LNCaP clone FGC (cell line): ENCODE data around the gene FHIT.
"Not testable (repeated sequence)": the region's sequence is repeated elsewhere in the genome, so short reads cannot be mapped to it uniquely, and the experiment has no call there.

Experiments
- DNase-seq: peaks from one replicate; pipeline ENCODE4 v3.0.0-alpha.2; 2011; ENCODE audit warnings: low read depth
- H3K4me3 ChIP-seq: 2 replicates; pipeline ENCODE4 v1.5.1; 2011; ENCODE audit warnings: mild to moderate bottlenecking, low read depth, low read length, control low read depth
- TF ChIP-seq, protein P1 (sequence below): IDR thresholded peaks from 2 replicates; pipeline ENCODE4 v1.5.1; 2012; ENCODE audit warnings: mild to moderate bottlenecking; ENCODE audit not compliant: control insufficient read depth, insufficient read depth; ENCODE audit errors: extremely low read depth

The FHIT gene

GRCh38 chr3:60998858-60999257 is 252.4 kb downstream of the FHIT start:
- no peak overlapping the region for H3K4me3 ChIP-seq
- peak; percentile 77 for DNase-seq
- TF ChIP-seq, protein P1, sequence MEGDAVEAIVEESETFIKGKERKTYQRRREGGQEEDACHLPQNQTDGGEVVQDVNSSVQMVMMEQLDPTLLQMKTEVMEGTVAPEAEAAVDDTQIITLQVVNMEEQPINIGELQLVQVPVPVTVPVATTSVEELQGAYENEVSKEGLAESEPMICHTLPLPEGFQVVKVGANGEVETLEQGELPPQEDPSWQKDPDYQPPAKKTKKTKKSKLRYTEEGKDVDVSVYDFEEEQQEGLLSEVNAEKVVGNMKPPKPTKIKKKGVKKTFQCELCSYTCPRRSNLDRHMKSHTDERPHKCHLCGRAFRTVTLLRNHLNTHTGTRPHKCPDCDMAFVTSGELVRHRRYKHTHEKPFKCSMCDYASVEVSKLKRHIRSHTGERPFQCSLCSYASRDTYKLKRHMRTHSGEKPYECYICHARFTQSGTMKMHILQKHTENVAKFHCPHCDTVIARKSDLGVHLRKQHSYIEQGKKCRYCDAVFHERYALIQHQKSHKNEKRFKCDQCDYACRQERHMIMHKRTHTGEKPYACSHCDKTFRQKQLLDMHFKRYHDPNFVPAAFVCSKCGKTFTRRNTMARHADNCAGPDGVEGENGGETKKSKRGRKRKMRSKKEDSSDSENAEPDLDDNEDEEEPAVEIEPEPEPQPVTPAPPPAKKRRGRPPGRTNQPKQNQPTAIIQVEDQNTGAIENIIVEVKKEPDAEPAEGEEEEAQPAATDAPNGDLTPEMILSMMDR, result no peak

DNA sequence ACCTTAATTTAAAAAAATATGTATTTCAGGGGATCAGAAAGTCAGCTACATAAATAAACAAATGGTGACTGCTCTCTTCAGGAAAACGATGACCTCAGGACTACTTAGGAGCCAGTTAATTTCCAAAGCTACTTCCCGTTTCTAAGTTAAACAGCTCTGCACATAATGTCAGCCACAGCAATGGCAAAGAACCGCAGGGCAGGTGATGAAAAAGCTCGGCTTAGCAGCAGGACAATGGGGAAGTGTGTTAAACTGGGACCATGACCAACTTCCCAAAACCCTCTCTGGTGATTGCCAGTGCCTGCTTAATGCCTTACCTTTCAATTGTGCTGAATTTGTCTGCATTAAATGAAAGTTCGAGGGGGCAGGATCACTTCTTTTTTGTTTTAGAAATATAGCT is 258.9 kb downstream of the FHIT start:
- DNase-seq, result peak; percentile 33
- TF ChIP-seq, protein P1, result no peak
- no peak overlapping the region for H3K4me3 ChIP-seq

- no peak overlapping the region for H3K4me3 ChIP-seq
- TF ChIP-seq, protein P1, result no peak
- DNase-seq, result no peak
These were observed 260.9 kb downstream of the FHIT start for GRCh38 chr3:60990442-60990730.

DNA sequence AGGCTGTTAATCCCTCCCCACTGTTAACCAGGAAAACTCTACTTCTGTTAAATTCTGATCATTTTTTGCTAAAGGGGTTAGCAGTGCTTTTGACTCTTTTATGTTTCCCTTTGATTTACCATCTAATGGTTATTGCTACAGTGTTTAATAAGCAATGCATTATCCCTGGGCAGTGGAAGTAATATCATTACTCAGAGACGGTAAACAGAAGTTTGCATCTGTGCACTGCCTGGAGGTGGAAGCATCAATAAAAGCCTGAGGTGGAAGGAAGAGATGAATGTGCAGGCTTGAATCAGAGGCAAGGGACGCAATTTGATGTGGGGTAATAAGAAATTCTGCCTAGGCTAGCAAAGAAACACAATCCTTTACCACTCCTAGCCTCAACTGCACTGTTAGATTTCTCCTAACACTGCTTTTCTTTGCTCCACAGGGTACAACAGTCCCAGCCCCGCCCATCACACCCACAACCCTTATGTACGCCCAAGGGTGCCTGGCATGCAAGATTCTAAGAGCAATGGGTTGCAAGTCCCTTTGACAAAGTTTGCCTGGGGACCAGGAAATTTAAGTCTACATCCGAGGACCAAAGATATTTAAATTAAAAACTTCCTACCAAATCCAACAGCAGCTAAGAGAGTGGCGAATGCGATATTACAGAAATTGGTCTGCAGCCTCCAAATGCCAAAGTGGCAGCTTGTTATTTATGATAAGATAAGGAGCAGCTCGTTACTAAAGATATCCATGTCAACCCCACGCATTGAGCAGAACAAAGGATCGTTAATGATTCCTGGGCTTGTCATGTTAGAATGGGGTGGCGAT is 261.4 kb downstream of the FHIT start:
- H3K4me3 ChIP-seq, result no peak overlapping the region
- TF ChIP-seq, protein P1, result no peak
- DNase-seq, result no peak

GRCh38 chr3:60987191-60987590 is 264.1 kb downstream of the FHIT start:
- H3K4me3 ChIP-seq, result not testable (repeated sequence)

DNA sequence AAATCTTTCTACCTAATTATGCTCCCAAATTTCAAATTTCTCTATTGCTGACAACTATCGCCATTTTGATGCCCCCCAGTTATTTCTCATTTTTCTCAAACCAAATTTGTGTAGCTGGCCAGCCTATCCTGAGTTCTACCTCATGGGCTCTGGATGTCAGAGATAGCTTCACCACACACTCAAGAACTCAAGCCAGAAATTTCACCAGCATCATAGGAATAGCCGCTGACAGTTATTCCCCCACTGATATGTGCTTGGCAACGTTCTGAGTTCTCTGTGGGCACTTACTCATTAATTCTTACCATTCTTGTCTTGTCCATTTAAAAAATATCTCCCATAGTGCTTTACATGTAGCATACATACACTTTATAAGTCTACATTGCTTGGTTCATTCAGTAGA is 264.7 kb downstream of the FHIT start:
- H3K4me3 ChIP-seq, result no peak overlapping the region
- TF ChIP-seq, protein P1, result no peak
- no peak for DNase-seq

More at GRCh38 chr3:60987191-60987590, 264.1 kb downstream of the FHIT start:
- not testable (repeated sequence) for DNase-seq

DNA sequence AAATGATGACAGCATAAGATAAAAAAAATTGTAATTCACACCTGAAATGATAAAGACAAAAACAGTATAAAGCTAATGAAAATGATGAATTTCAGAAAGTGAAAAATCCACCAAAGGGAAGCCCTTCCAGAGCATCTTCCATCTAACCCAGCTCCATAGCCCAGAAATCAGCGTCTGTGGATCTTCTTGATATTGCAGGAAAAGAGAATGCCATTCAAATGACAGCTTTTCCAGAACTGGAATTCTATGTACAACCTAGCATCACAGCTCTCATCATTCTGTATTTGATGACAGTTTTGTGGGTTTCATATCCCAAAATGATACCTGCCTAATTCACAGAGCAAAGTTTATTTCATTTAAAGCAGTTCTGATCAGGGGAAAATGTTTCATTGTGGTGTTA is 267.3 kb downstream of the FHIT start:
- TF ChIP-seq, protein P1, result no peak
- no peak overlapping the region for H3K4me3 ChIP-seq
- DNase-seq, result no peak
